Panc1 (cell line): Measurements from ENCODE around the gene PAX2. TPM values are rescaled to one million over a fixed set of nuclear protein-coding genes. Genes with fewer than 3 reads are reported as not detected.

Experiments used
- ATAC-seq: fragments of 200-7000 bp; cut with Tn5 transposase; 2 replicates; pipeline ENCODE4 v1.9.1; 2020; ENCODE audit warnings: mild to moderate bottlenecking, moderate library complexity
- BruUV-seq: library from RNA; stranded (reverse); fragments of 400-500 nt; replicated peaks from 2 replicates; lab custom pipeline; 2021; lab: Mats Ljungman, UMichigan
- CTCF ChIA-PET: fragments of 300-600 bp; sonication (Branson Sonifier 250); formaldehyde crosslinking; loops from one replicate; lab custom pipeline; 2022; ENCODE audit warnings: antibody characterized with exemption; lab: Charles Lee
- POLR2A ChIA-PET: fragments of 300-600 bp; sonication (Branson Sonifier 250); formaldehyde crosslinking; loops from one replicate; lab custom pipeline; 2022; ENCODE audit warnings: antibody characterized with exemption; lab: Charles Lee
- DNase-seq: peaks from one replicate; pipeline ENCODE4 v3.0.0-alpha.2; 2010; ENCODE audit warnings: low read depth, low spot score
- H3K27ac ChIP-seq: 2 replicates; pipeline ENCODE4 v1.5.1; 2011; ENCODE audit warnings: mild to moderate bottlenecking, low read length, inconsistent platforms
- H3K27me3 ChIP-seq: fragments of 200-500 bp; sonication (Bioruptor generic); 2 replicates; pipeline ENCODE4 v1.6.0; 2014; ENCODE audit warnings: low read length, inconsistent platforms; ENCODE audit not compliant: control insufficient read depth, insufficient read depth
- H3K36me3 ChIP-seq: fragments of 200-500 bp; sonication (Bioruptor generic); 2 replicates; pipeline ENCODE4 v1.5.1; 2014; ENCODE audit warnings: inconsistent platforms, mild to moderate bottlenecking, low read length, moderate library complexity; ENCODE audit not compliant: control insufficient read depth, insufficient read depth
- H3K4me1 ChIP-seq: 2 replicates; pipeline ENCODE4 v1.5.1; 2011; ENCODE audit warnings: inconsistent platforms, mild to moderate bottlenecking, low read length, moderate library complexity; ENCODE audit not compliant: control insufficient read depth, insufficient read depth
- H3K4me3 ChIP-seq, 2 experiments: 2 replicates each; pipeline ENCODE4 v1.5.1; 2011 to 2012; ENCODE audit warnings: low read depth in 2 of 2, low read length in 2 of 2, mild to moderate bottlenecking in 2 of 2, inconsistent platforms in 1 of 2, moderate library complexity in 1 of 2
- H3K9me3 ChIP-seq: fragments of 200-500 bp; sonication (Bioruptor generic); 2 replicates; pipeline ENCODE4 v1.5.1; 2014; ENCODE audit warnings: low read depth, mild to moderate bottlenecking, inconsistent platforms, low read length, moderate library complexity; ENCODE audit not compliant: control insufficient read depth, insufficient read depth
- CTCF ChIP-seq: fragments of 450-650 bp; IDR thresholded peaks from 2 replicates; pipeline ENCODE4 v1.5.1; 2017; ENCODE audit warnings: mild to moderate bottlenecking
- POLR2AphosphoS5 ChIP-seq: IDR thresholded peaks from 2 replicates; pipeline ENCODE4 v1.6.1; 2012; ENCODE audit warnings: mild to moderate bottlenecking, low read depth, low read length, moderate library complexity
- REST ChIP-seq, 2 experiments: IDR thresholded peaks; 2 replicates each; pipeline ENCODE4 v1.6.1; 2011 to 2012; ENCODE audit warnings: low read depth in 2 of 2, control low read depth in 1 of 2, low read length in 1 of 2, mild to moderate bottlenecking in 1 of 2, moderate library complexity in 1 of 2; ENCODE audit not compliant: insufficient read depth in 1 of 2
- SIN3A ChIP-seq: IDR thresholded peaks from 2 replicates; pipeline ENCODE4 v1.6.1; 2012; ENCODE audit warnings: low read depth, mild to moderate bottlenecking, low read length, moderate library complexity, borderline replicate concordance; ENCODE audit not compliant: insufficient read depth
- TCF7L2 ChIP-seq: IDR thresholded peaks from 2 replicates; pipeline ENCODE4 v1.6.1; 2011; ENCODE audit warnings: mild to moderate bottlenecking, low read depth, low read length, inconsistent platforms
- in situ Hi-C: cut with HindIII; loops from 2 replicates; pipeline ENCODE4 v1.10.0; 2016; ENCODE audit warnings: low sequenced_read_pairs, low pct_unique_long_range_greater_than_20kb
- intact Hi-C: fragments of 100-400 bp; cut with micrococcal nuclease; formaldehyde crosslinking; loops from one replicate; pipeline ENCODE4 v1.10.0; 2022; ENCODE audit not compliant: unreplicated experiment
- total RNA-seq: library from RNA; stranded (reverse); gene quantifications from one replicate; pipeline ENCODE4 v1.2.1, GENCODE V29; 2021; ENCODE audit not compliant: unreplicated experiment

The PAX2 gene
- total RNA-seq, 1 experiment from 2014 or later: 72.3 TPM

- TF ChIP-seq SIN3A: 0 out of 2 replicates have a peak, but pooled peaks have one; percentile 48
- no peak for TF ChIP-seq TCF7L2
- TF ChIP-seq REST (IDR thresholded peaks at IDR 0.05; ENCODE audit: insufficient read depth in 1 of 2, low read depth in 2 of 2, low read length in 1 of 2): no peak
- TF ChIP-seq CTCF: no peak
- TF ChIP-seq POLR2AphosphoS5: peak; percentile 57
- in situ Hi-C loops: no loop called here
- H3K36me3 ChIP-seq: no peaks in the 10 kb centered on the region
- peak overlapping the region; percentile 31 to 67 for H3K4me3 ChIP-seq
- no peaks in the 10 kb centered on the region for H3K9me3 ChIP-seq
- H3K4me1 ChIP-seq: peaks cover 40% of the 10 kb centered on the region
- ChIA-PET POLR2A (interaction anchor here (0.6 to 1.0 kb wide), 8 partner anchors 9 to 450 kb away, joined by 3 to 13 read pairs (median 4); no protein-coding TSS in a partner anchor), CTCF (interaction anchor here (0.6 to 2.2 kb wide), 6 partner anchors 34 to 501 kb away, joined by 3 to 21 read pairs (median 8); no protein-coding TSS in a partner anchor)
- DNase-seq (no peak), ATAC-seq (no peak)
- intact Hi-C loops: loop anchor here (2.0 to 5.0 kb wide), 3 partner anchors 69 to 179 kb away; no protein-coding TSS in a partner anchor
- peak overlapping the region; percentile 99 for H3K27ac ChIP-seq
- BruUV-seq: no TSS peak
- no peaks in the 10 kb centered on the region for H3K27me3 ChIP-seq
Measured at GRCh38 chr10:100741378-100742075, 3.9 kb upstream of the PAX2 start.

- Histone ChIP-seq H3K4me1 (peaks cover 39% of the 10 kb centered on the region), H3K4me3 (peak overlapping the region; percentile 31 to 67), H3K36me3 (no peaks in the 10 kb centered on the region), H3K27me3 (no peaks in the 10 kb centered on the region), H3K9me3 (no peaks in the 10 kb centered on the region), H3K27ac (peak overlapping the region; percentile 99)
- ATAC-seq: no peak
- ChIA-PET CTCF (interaction anchor here (0.6 to 2.3 kb wide), 5 partner anchors 14 to 502 kb away, joined by 3 to 21 read pairs (median 17); no protein-coding TSS in a partner anchor), POLR2A (interaction anchor here (0.7 kb wide), 2 partner anchors 451 to 1184 kb away, joined by 3 to 5 read pairs; no protein-coding TSS in a partner anchor)
- intact Hi-C loops: loop anchor here (2.0 to 5.0 kb wide), 3 partner anchors 70 to 179 kb away; no protein-coding TSS in a partner anchor
- no peak for DNase-seq
- no TSS peak for BruUV-seq
- TF ChIP-seq TCF7L2 (peak; percentile 99), CTCF (no peak), REST (IDR thresholded peaks at IDR 0.05; ENCODE audit: insufficient read depth in 1 of 2, low read depth in 2 of 2, low read length in 1 of 2) (no peak), SIN3A (0 out of 2 replicates have a peak, but pooled peaks have one; percentile 33)
- in situ Hi-C loops: no loop called here
Measured at GRCh38 chr10:100742076-100742771, 3.2 kb upstream of the PAX2 start.
